ENCODE results near the gene GLIS1. TPM values are rescaled to one million over a fixed set of nuclear protein-coding genes. Genes with fewer than 3 reads are reported as not detected.

Gene GLIS1
- total RNA-seq, 1 donor from 2014 or later = not detected

DNA sequence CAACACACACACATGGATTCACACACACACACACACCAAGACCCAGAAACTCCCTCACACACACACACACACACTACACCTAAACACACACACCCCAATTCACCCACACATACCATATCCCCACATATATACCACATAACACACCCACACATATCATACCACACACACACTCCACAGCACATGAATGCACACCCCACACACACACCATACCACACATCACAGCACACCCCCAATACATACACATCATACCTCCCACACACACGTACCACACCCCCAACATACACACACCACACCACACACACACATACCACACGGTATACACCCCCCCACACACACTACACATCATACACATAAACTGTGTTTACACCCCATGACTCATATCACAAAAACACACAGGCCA, 199.7 kb downstream of the GLIS1 start:
- TF ChIP-seq, protein P1, sequence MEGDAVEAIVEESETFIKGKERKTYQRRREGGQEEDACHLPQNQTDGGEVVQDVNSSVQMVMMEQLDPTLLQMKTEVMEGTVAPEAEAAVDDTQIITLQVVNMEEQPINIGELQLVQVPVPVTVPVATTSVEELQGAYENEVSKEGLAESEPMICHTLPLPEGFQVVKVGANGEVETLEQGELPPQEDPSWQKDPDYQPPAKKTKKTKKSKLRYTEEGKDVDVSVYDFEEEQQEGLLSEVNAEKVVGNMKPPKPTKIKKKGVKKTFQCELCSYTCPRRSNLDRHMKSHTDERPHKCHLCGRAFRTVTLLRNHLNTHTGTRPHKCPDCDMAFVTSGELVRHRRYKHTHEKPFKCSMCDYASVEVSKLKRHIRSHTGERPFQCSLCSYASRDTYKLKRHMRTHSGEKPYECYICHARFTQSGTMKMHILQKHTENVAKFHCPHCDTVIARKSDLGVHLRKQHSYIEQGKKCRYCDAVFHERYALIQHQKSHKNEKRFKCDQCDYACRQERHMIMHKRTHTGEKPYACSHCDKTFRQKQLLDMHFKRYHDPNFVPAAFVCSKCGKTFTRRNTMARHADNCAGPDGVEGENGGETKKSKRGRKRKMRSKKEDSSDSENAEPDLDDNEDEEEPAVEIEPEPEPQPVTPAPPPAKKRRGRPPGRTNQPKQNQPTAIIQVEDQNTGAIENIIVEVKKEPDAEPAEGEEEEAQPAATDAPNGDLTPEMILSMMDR (IDR thresholded peaks at IDR 0.05; ENCODE audit: unreplicated experiment) = no peak
- Mint-ChIP-seq H3K4me3 (ENCODE audit: unreplicated experiment) (no peak overlapping the region), H3K27me3 (ENCODE audit: unreplicated experiment) (no peaks in the 10 kb centered on the region), H3K9me3 (ENCODE audit: unreplicated experiment) (no peaks in the 10 kb centered on the region), H3K36me3 (ENCODE audit: low read depth, unreplicated experiment) (no peaks in the 10 kb centered on the region), H3K27ac (ENCODE audit: unreplicated experiment) (no peak overlapping the region), H3K4me1 (ENCODE audit: unreplicated experiment) (no peaks in the 10 kb centered on the region)
- no peak for DNase-seq (ENCODE audit: low spot score)

GRCh38 chr1:53536606-53537005, 202.4 kb downstream of the GLIS1 start:
- TF ChIP-seq, protein P1 (IDR thresholded peaks at IDR 0.05; ENCODE audit: unreplicated experiment) = no peak
- Mint-ChIP-seq H3K4me3 (ENCODE audit: unreplicated experiment) (no peak overlapping the region), H3K27ac (ENCODE audit: unreplicated experiment) (no peak overlapping the region), H3K36me3 (ENCODE audit: low read depth, unreplicated experiment) (no peaks in the 10 kb centered on the region), H3K9me3 (ENCODE audit: unreplicated experiment) (no peaks in the 10 kb centered on the region), H3K4me1 (ENCODE audit: unreplicated experiment) (peaks cover 6% of the 10 kb centered on the region), H3K27me3 (ENCODE audit: unreplicated experiment) (no peaks in the 10 kb centered on the region)
- no peak for DNase-seq (ENCODE audit: low spot score)

GRCh38 chr1:53535846-53536245, 203.1 kb downstream of the GLIS1 start:
- H3K36me3 Mint-ChIP-seq (ENCODE audit: low read depth, unreplicated experiment) = no peaks in the 10 kb centered on the region
- no peaks in the 10 kb centered on the region for H3K27me3 Mint-ChIP-seq (ENCODE audit: unreplicated experiment)
- peaks cover 6% of the 10 kb centered on the region for H3K4me1 Mint-ChIP-seq (ENCODE audit: unreplicated experiment)
- no peak overlapping the region for H3K27ac Mint-ChIP-seq (ENCODE audit: unreplicated experiment)
- no peak for DNase-seq (ENCODE audit: low spot score)
- H3K4me3 Mint-ChIP-seq (ENCODE audit: unreplicated experiment) = no peak overlapping the region
- TF ChIP-seq, protein P1 (IDR thresholded peaks at IDR 0.05; ENCODE audit: unreplicated experiment) = no peak
- H3K9me3 Mint-ChIP-seq (ENCODE audit: unreplicated experiment) = no peaks in the 10 kb centered on the region

DNA sequence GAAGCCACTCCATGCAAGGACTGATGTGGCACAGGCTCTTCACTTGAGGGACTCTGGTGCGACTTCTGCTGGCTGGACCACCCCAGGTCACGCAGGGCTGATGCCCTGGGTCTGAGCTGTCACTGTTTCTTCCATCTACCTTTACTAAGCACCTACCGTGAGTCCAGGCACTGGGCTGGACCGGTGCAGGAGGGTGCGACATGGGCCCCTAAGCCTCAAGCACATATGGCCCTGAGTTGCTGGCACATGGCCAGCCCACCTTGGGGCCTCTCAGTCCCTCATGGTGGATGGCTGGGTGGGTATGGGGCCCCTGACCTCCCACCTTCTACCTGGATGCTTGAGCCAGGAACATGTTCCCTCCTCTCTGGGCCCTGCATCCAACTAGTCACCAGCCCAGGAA, 203.7 kb downstream of the GLIS1 start:
- H3K27me3 Mint-ChIP-seq (ENCODE audit: unreplicated experiment) = peaks cover 2% of the 10 kb centered on the region
- peaks cover 6% of the 10 kb centered on the region for H3K4me1 Mint-ChIP-seq (ENCODE audit: unreplicated experiment)
- H3K27ac Mint-ChIP-seq (ENCODE audit: unreplicated experiment) = no peak overlapping the region
- no peaks in the 10 kb centered on the region for H3K9me3 Mint-ChIP-seq (ENCODE audit: unreplicated experiment)
- no peak overlapping the region for H3K4me3 Mint-ChIP-seq (ENCODE audit: unreplicated experiment)
- DNase-seq (ENCODE audit: low spot score) = no peak
- no peaks in the 10 kb centered on the region for H3K36me3 Mint-ChIP-seq (ENCODE audit: low read depth, unreplicated experiment)
- TF ChIP-seq, protein P1 (IDR thresholded peaks at IDR 0.05; ENCODE audit: unreplicated experiment) = no peak

GRCh38 chr1:53532912-53533311, 206.1 kb downstream of the GLIS1 start:
- H3K36me3 Mint-ChIP-seq (ENCODE audit: low read depth, unreplicated experiment) = no peaks in the 10 kb centered on the region
- H3K27ac Mint-ChIP-seq (ENCODE audit: unreplicated experiment) = no peak overlapping the region
- no peak for DNase-seq (ENCODE audit: low spot score)
- H3K27me3 Mint-ChIP-seq (ENCODE audit: unreplicated experiment) = peaks cover 5% of the 10 kb centered on the region
- H3K4me1 Mint-ChIP-seq (ENCODE audit: unreplicated experiment) = peaks cover 6% of the 10 kb centered on the region
- TF ChIP-seq, protein P1 (IDR thresholded peaks at IDR 0.05; ENCODE audit: unreplicated experiment) = no peak
- no peak overlapping the region for H3K4me3 Mint-ChIP-seq (ENCODE audit: unreplicated experiment)
- no peaks in the 10 kb centered on the region for H3K9me3 Mint-ChIP-seq (ENCODE audit: unreplicated experiment)
